Stimulated activated CD8-positive, alpha-beta memory T cell treated with anti-CD3 and anti-CD28 coated beads, Interleukin-7, amount 100 ng/mL, for 24 hours (primary cell): Measurements from ENCODE around the gene TRIM66.

Experiments
- DNase-seq: peaks from one replicate; pipeline ENCODE4 v3.0.0-alpha.2; 2020; ENCODE audit warnings: low read depth

TRIM66 gene

GRCh38 chr11:8682303-8683114, at the start of gene TRIM66, which contains the start of gene RPL27A:
Gene TRIM66 (minus strand): TSS chr11:8682665. CDS start chr11:8672274, 10,391 bp downstream.
Gene RPL27A (plus strand): TSS chr11:8682792. CDS start chr11:8682814, 22 bp downstream.
- DNase-seq = peak; percentile 99

- no peak for DNase-seq
Measured at GRCh38 chr11:8731647-8732323, 49.3 kb upstream of the TRIM66 start.

GRCh38 chr11:8730697-8731020, 48.2 kb upstream of the TRIM66 start:
- DNase-seq = no peak

GRCh38 chr11:8729837-8730696, 47.6 kb upstream of the TRIM66 start:
- no peak for DNase-seq

GRCh38 chr11:8729067-8729466, 46.6 kb upstream of the TRIM66 start:
- no peak for DNase-seq

- DNase-seq = no peak
Measured at GRCh38 chr11:8728563-8728962, 46.1 kb upstream of the TRIM66 start.

- no peak for DNase-seq
Measured at GRCh38 chr11:8726395-8726794, 43.9 kb upstream of the TRIM66 start.

GRCh38 chr11:8724682-8725081, 42.2 kb upstream of the TRIM66 start:
- DNase-seq = no peak

GRCh38 chr11:8723711-8724110, 41.2 kb upstream of the TRIM66 start:
- DNase-seq = no peak

GRCh38 chr11:8722809-8723208, 40.3 kb upstream of the TRIM66 start:
- no peak for DNase-seq

GRCh38 chr11:8721609-8722500, 39.4 kb upstream of the TRIM66 start:
- DNase-seq = no peak

- DNase-seq = no peak
Measured at GRCh38 chr11:8720868-8721608, 38.6 kb upstream of the TRIM66 start.

- DNase-seq = no peak
Measured at GRCh38 chr11:8720352-8720751, 37.9 kb upstream of the TRIM66 start.

- no peak for DNase-seq
Measured at GRCh38 chr11:8719721-8720120, 37.3 kb upstream of the TRIM66 start.

- no peak for DNase-seq
Measured at GRCh38 chr11:8719211-8719649, 36.8 kb upstream of the TRIM66 start.

GRCh38 chr11:8717876-8718753, 35.6 kb upstream of the TRIM66 start:
- DNase-seq = no peak

- no peak for DNase-seq
Measured at GRCh38 chr11:8717544-8717875, 35.0 kb upstream of the TRIM66 start.

GRCh38 chr11:8715501-8715900, 33.0 kb upstream of the TRIM66 start:
- no peak for DNase-seq

- DNase-seq = no peak
Measured at GRCh38 chr11:8714622-8715225, 32.3 kb upstream of the TRIM66 start.
